Left kidney (tissue), 2 donors: ENCODE measurements around the gene KRT79. TPM values are rescaled to one million over a fixed set of nuclear protein-coding genes. Genes with fewer than 3 reads are reported as not detected.
A peak's percentile ranks its signal among the peaks of the same experiment; 100 is the strongest.

ENCODE experiments used
- DNase-seq: peaks from one replicate; pipeline ENCODE4 v3.0.0-alpha.2; 2013
- polyA plus RNA-seq: library from polyadenylated mRNA; unstranded; fragments of 120-200 nt; gene quantifications from one replicate; pipeline ENCODE4 v1.2.1, GENCODE V29; 2013; ENCODE audit not compliant: insufficient read length

The KRT79 gene
- polyA plus RNA-seq, 1 donor, result not detected

- no peak for DNase-seq
Measured at GRCh38 chr12:52791271-52792184, 42.6 kb downstream of the KRT79 start.

GRCh38 chr12:52790427-52791270 is 43.5 kb downstream of the KRT79 start:
- DNase-seq, result no peak

- DNase-seq, result peak; percentile 11
Measured at GRCh38 chr12:52789637-52790426, 44.3 kb downstream of the KRT79 start.

GRCh38 chr12:52788876-52789636 is 45.1 kb downstream of the KRT79 start:
- DNase-seq, result no peak

- DNase-seq, result no peak
Measured at GRCh38 chr12:52788192-52788875, 45.8 kb downstream of the KRT79 start.

- no peak for DNase-seq
Measured at GRCh38 chr12:52787324-52788191, 46.6 kb downstream of the KRT79 start.

- DNase-seq, result no peak
Measured at GRCh38 chr12:52784909-52785308, 49.2 kb downstream of the KRT79 start.

- no peak for DNase-seq
Measured at GRCh38 chr12:52783563-52784316, 50.4 kb downstream of the KRT79 start.

- DNase-seq, result no peak
Measured at GRCh38 chr12:52782502-52782901, 51.6 kb downstream of the KRT79 start.

- no peak for DNase-seq
Measured at GRCh38 chr12:52781399-52782082, 52.6 kb downstream of the KRT79 start.

GRCh38 chr12:52779914-52780313 is 54.2 kb downstream of the KRT79 start:
- no peak for DNase-seq

GRCh38 chr12:52778833-52779232 is 55.3 kb downstream of the KRT79 start:
- no peak for DNase-seq

- no peak for DNase-seq
Measured at GRCh38 chr12:52777566-52777965, 56.5 kb downstream of the KRT79 start.

- DNase-seq, result no peak
Measured at GRCh38 chr12:52776913-52777395, 57.2 kb downstream of the KRT79 start, which contains the start of gene KRT76. TSS of gene KRT76 (minus strand) at chr12:52777345. CDS start at chr12:52777291, 54 bp downstream.

- no peak for DNase-seq
Measured at GRCh38 chr12:52776435-52776834, 57.7 kb downstream of the KRT79 start.

- no peak for DNase-seq
Measured at GRCh38 chr12:52774629-52775250, 59.4 kb downstream of the KRT79 start.

- no peak for DNase-seq
Measured at GRCh38 chr12:52772772-52773171, 61.3 kb downstream of the KRT79 start.

GRCh38 chr12:52772188-52772587 is 61.9 kb downstream of the KRT79 start:
- DNase-seq, result no peak
